Chondrocyte (in vitro differentiated cells): ENCODE results near the gene SYS1. TPM values are rescaled to one million over a fixed set of nuclear protein-coding genes. Genes with fewer than 3 reads are reported as not detected.

Experiments
- DNase-seq: peaks from one replicate; pipeline ENCODE4 v3.0.0; 2021; ENCODE audit warnings: mixed read lengths, low spot score
- H3K27ac Mint-ChIP-seq: one replicate; pipeline ENCODE4 v1.8.0; 2021; ENCODE audit warnings: mild to moderate bottlenecking, moderate library complexity, mixed read lengths; ENCODE audit not compliant: unreplicated experiment
- H3K27me3 Mint-ChIP-seq: 2 replicates; pipeline ENCODE4 v1.8.0; 2021; ENCODE audit warnings: low read depth, mixed read lengths
- H3K36me3 Mint-ChIP-seq: 2 replicates; pipeline ENCODE4 v1.8.0; 2021; ENCODE audit warnings: low read depth, mixed read lengths
- H3K4me1 Mint-ChIP-seq: 2 replicates; pipeline ENCODE4 v1.8.0; 2021; ENCODE audit warnings: low read depth, mild to moderate bottlenecking, mixed read lengths
- H3K4me3 Mint-ChIP-seq: one replicate; pipeline ENCODE4 v1.8.0; 2021; ENCODE audit warnings: mild to moderate bottlenecking, moderate library complexity, mixed read lengths; ENCODE audit not compliant: unreplicated experiment
- H3K9me3 Mint-ChIP-seq: 2 replicates; pipeline ENCODE4 v1.8.0; 2021; ENCODE audit warnings: low read depth, mixed read lengths
- CTCF ChIP-seq: fragments of 200-600 bp; sonication (generic); IDR thresholded peaks from 2 replicates; pipeline ENCODE4 v1.5.0; 2021; ENCODE audit warnings: antibody characterized with exemption, mild to moderate bottlenecking, moderate library complexity
- total RNA-seq: library from RNA; stranded (reverse); gene quantifications from 3 replicates; pipeline ENCODE4 v1.2.1, GENCODE V29; 2021

Gene SYS1
- total RNA-seq, 1 donor from 2014 or later: 18.3 TPM

GRCh38 chr20:45404438-45404837, 41.5 kb downstream of the SYS1 start:
- H3K36me3 Mint-ChIP-seq: peaks cover 7% of the 10 kb centered on the region
- peaks cover 8% of the 10 kb centered on the region for H3K9me3 Mint-ChIP-seq
- H3K4me1 Mint-ChIP-seq: peaks cover 19% of the 10 kb centered on the region
- no peak for DNase-seq
- H3K27me3 Mint-ChIP-seq: no peaks in the 10 kb centered on the region
- no peak overlapping the region for H3K4me3 Mint-ChIP-seq
- TF ChIP-seq CTCF: no peak
- H3K27ac Mint-ChIP-seq: no peak overlapping the region

- peaks cover 19% of the 10 kb centered on the region for H3K4me1 Mint-ChIP-seq
- no peak overlapping the region for H3K27ac Mint-ChIP-seq
- no peak for TF ChIP-seq CTCF
- no peaks in the 10 kb centered on the region for H3K27me3 Mint-ChIP-seq
- peaks cover 13% of the 10 kb centered on the region for H3K36me3 Mint-ChIP-seq
- peak overlapping the region; percentile 85 for H3K4me3 Mint-ChIP-seq
- no peak for DNase-seq
- no peaks in the 10 kb centered on the region for H3K9me3 Mint-ChIP-seq
These were observed 42.8 kb downstream of the SYS1 start for GRCh38 chr20:45405571-45406259.

GRCh38 chr20:45406260-45407066, 43.5 kb downstream of the SYS1 start:
- Mint-ChIP-seq H3K27me3 (no peaks in the 10 kb centered on the region), H3K36me3 (peaks cover 19% of the 10 kb centered on the region), H3K27ac (peak overlapping the region; percentile 87), H3K4me3 (peak overlapping the region; percentile 85), H3K9me3 (no peaks in the 10 kb centered on the region), H3K4me1 (peaks cover 19% of the 10 kb centered on the region)
- peak; percentile 46 for TF ChIP-seq CTCF
- no peak for DNase-seq

- Mint-ChIP-seq H3K27me3 (no peaks in the 10 kb centered on the region), H3K36me3 (peaks cover 19% of the 10 kb centered on the region), H3K4me3 (peak overlapping the region; percentile 85), H3K4me1 (peaks cover 19% of the 10 kb centered on the region), H3K9me3 (no peaks in the 10 kb centered on the region), H3K27ac (peak overlapping the region; percentile 87)
- DNase-seq: no peak
- TF ChIP-seq CTCF: no peak
These were observed 44.2 kb downstream of the SYS1 start for GRCh38 chr20:45407067-45407745.
